OCI-LY1 (cell line): ENCODE measurements around the gene PPP1R2.
A peak's percentile ranks its signal among the peaks of the same experiment; 100 is the strongest.

Experiments
- H2AFZ ChIP-seq: fragments of 200-600 bp; sonication (generic), shearing (Covaris generic); 2 replicates; pipeline ENCODE4 v1.6.0; 2014; ENCODE audit warnings: antibody characterized with exemption, mild to moderate bottlenecking, low read length
- H3F3A ChIP-seq: fragments of 200-600 bp; sonication (generic), shearing (Covaris generic); 2 replicates; pipeline ENCODE4 v1.6.0; 2014; ENCODE audit warnings: mild to moderate bottlenecking, antibody characterized with exemption, low read length, moderate library complexity; ENCODE audit not compliant: insufficient read depth
- H3K27ac ChIP-seq: fragments of 200-600 bp; sonication (generic); 2 replicates; pipeline ENCODE4 v1.5.1; 2014; ENCODE audit warnings: low read length, mixed run types, mild to moderate bottlenecking, low read depth; ENCODE audit not compliant: poor library complexity, severe bottlenecking
- H3K27me3 ChIP-seq: fragments of 200-600 bp; sonication (generic); 2 replicates; pipeline ENCODE4 v1.6.0; 2014; ENCODE audit warnings: antibody characterized with exemption, mild to moderate bottlenecking, low read length, moderate library complexity; ENCODE audit not compliant: insufficient read depth
- H3K36me3 ChIP-seq: fragments of 200-600 bp; sonication (generic); 2 replicates; pipeline ENCODE4 v1.6.1; 2014; ENCODE audit warnings: mild to moderate bottlenecking, antibody characterized with exemption, low read length, moderate library complexity, mixed read lengths; ENCODE audit not compliant: insufficient read depth
- H3K4me1 ChIP-seq: fragments of 200-600 bp; sonication (generic); 2 replicates; pipeline ENCODE4 v1.5.1; 2014; ENCODE audit warnings: mild to moderate bottlenecking, low read length, moderate library complexity; ENCODE audit not compliant: insufficient read depth, severe bottlenecking
- H3K4me2 ChIP-seq: fragments of 200-600 bp; sonication (generic), shearing (Covaris generic); 2 replicates; pipeline ENCODE4 v1.6.1; 2014; ENCODE audit warnings: low read length
- H3K4me3 ChIP-seq: fragments of 200-600 bp; sonication (generic); 2 replicates; pipeline ENCODE4 v1.5.1; 2014; ENCODE audit warnings: low read length, low read depth, mild to moderate bottlenecking, mixed read lengths; ENCODE audit not compliant: poor library complexity, severe bottlenecking
- H3K79me2 ChIP-seq: fragments of 200-600 bp; shearing (Covaris generic); 2 replicates; pipeline ENCODE4 v1.6.1; 2016; ENCODE audit warnings: mixed run types, low read length, mixed read lengths; ENCODE audit not compliant: insufficient read depth
- H3K9ac ChIP-seq: fragments of 200-600 bp; sonication (generic), shearing (Covaris generic); 2 replicates; pipeline ENCODE4 v1.6.1; 2014; ENCODE audit warnings: mild to moderate bottlenecking, low read length, mixed read lengths
- H3K9me2 ChIP-seq: fragments of 200-600 bp; sonication (generic), shearing (Covaris generic); 2 replicates; pipeline ENCODE4 v1.6.1; 2014; ENCODE audit warnings: low read depth, mild to moderate bottlenecking, low read length, mixed read lengths
- H3K9me3 ChIP-seq: fragments of 200-600 bp; shearing (Covaris generic); 2 replicates; pipeline ENCODE4 v1.6.1; 2014; ENCODE audit warnings: low read length, mixed read lengths
- H4K20me1 ChIP-seq: fragments of 200-600 bp; sonication (generic), shearing (Covaris generic); 2 replicates; pipeline ENCODE4 v1.6.0; 2016; ENCODE audit warnings: mild to moderate bottlenecking, low read length; ENCODE audit not compliant: insufficient read depth
- EZH2 ChIP-seq: fragments of 200-600 bp; sonication (generic), shearing (Covaris generic); IDR thresholded peaks from 2 replicates; pipeline ENCODE4 v1.8.0; 2017; ENCODE audit warnings: borderline replicate concordance, mixed run types, mild to moderate bottlenecking, antibody characterized with exemption, low read length, moderate library complexity, mixed read lengths
- TF ChIP-seq, protein P1 (sequence below): fragments of 200-600 bp; sonication (generic), shearing (Covaris generic); IDR thresholded peaks from 2 replicates; pipeline ENCODE4 v1.5.1; 2017; ENCODE audit warnings: mild to moderate bottlenecking, antibody characterized with exemption, low read length, moderate library complexity, mixed read lengths

PPP1R2 gene

GRCh38 chr3:195544230-195544536, 1.1 kb upstream of the PPP1R2 start:
- H3F3A ChIP-seq, result no peaks in the 10 kb centered on the region
- H3K9me3 ChIP-seq, result no peaks in the 10 kb centered on the region
- no peak overlapping the region for H3K4me3 ChIP-seq
- H3K36me3 ChIP-seq, result no peaks in the 10 kb centered on the region
- H3K27ac ChIP-seq, result no peak overlapping the region
- peak overlapping the region; percentile 81; the same call in 1 of the 2 replicates for H3K4me2 ChIP-seq
- peaks cover 38% of the 10 kb centered on the region for H3K4me1 ChIP-seq
- no peaks in the 10 kb centered on the region for H4K20me1 ChIP-seq
- H3K9ac ChIP-seq, result no peak overlapping the region
- peaks cover 8% of the 10 kb centered on the region for H3K27me3 ChIP-seq
- TF ChIP-seq EZH2, result no peak
- TF ChIP-seq, protein P1, sequence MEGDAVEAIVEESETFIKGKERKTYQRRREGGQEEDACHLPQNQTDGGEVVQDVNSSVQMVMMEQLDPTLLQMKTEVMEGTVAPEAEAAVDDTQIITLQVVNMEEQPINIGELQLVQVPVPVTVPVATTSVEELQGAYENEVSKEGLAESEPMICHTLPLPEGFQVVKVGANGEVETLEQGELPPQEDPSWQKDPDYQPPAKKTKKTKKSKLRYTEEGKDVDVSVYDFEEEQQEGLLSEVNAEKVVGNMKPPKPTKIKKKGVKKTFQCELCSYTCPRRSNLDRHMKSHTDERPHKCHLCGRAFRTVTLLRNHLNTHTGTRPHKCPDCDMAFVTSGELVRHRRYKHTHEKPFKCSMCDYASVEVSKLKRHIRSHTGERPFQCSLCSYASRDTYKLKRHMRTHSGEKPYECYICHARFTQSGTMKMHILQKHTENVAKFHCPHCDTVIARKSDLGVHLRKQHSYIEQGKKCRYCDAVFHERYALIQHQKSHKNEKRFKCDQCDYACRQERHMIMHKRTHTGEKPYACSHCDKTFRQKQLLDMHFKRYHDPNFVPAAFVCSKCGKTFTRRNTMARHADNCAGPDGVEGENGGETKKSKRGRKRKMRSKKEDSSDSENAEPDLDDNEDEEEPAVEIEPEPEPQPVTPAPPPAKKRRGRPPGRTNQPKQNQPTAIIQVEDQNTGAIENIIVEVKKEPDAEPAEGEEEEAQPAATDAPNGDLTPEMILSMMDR, result no peak
- H3K9me2 ChIP-seq, result no peaks in the 10 kb centered on the region
- H3K79me2 ChIP-seq, result no peaks in the 10 kb centered on the region; the same call in 1 of the 2 replicates
- H2AFZ ChIP-seq, result no peak overlapping the region

DNA sequence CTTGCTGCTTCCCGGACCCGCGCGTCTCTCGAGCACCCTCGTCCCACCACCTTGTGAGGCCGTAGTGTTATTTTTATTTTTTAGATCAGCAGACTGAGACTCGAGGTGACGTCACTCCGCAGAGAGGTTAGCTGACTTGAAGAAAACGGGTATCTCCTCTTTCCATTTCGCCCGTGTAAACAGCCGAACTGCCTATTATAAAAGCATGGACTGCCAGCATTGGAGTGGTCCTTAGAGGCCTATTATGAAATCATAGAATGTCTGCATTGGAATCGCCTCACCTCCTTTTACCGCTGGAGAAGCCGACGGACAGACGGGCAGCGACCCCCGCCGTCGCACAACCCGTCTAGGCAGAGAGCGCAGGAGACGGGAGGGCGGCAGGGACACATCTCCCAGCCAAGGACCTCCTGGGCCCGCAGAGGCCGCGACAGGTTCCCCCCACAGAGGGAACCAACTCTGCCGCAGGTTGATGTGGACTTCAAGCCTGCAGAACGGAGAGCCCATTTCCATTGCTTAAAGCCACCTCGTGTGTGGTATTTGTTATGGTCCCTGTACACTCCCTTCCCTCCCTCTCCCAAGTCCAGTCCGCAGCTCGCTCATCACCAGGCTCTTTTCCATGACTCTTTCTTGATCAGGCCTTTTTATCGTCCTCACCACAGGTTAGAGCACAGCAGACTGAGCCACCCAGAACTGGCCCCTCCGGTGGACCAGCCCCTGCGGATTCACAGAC, 540 bp upstream of the PPP1R2 start:
- Histone ChIP-seq H3K27ac (no peak overlapping the region), H2AFZ (peak overlapping the region; percentile 46; the same call in 1 of the 2 replicates)
- TF ChIP-seq EZH2, result no peak
- TF ChIP-seq, protein P1, result no peak; the same call in 1 of the 2 replicates

GRCh38 chr3:195542316-195542697, 818 bp downstream of the PPP1R2 start:
- Histone ChIP-seq H3K4me1 (peaks cover 57% of the 10 kb centered on the region), H3K9me3 (no peaks in the 10 kb centered on the region), H3K9ac (peak overlapping the region; percentile 75), H2AFZ (no peak overlapping the region), H3K4me3 (peak overlapping the region; percentile 78), H4K20me1 (no peaks in the 10 kb centered on the region), H3K27me3 (peaks cover 8% of the 10 kb centered on the region), H3F3A (no peaks in the 10 kb centered on the region), H3K27ac (peak overlapping the region; percentile 32), H3K4me2 (peak overlapping the region; percentile 81), H3K9me2 (no peaks in the 10 kb centered on the region), H3K79me2 (no peaks in the 10 kb centered on the region; the same call in 1 of the 2 replicates), H3K36me3 (no peaks in the 10 kb centered on the region)
- TF ChIP-seq, protein P1, result no peak
- TF ChIP-seq EZH2, result no peak

More for the DNA sequence above, 540 bp upstream of the PPP1R2 start:
- peaks cover 8% of the 10 kb centered on the region for H3K27me3 ChIP-seq
- H3K9ac ChIP-seq, result peak overlapping the region; percentile 67
- H3K4me2 ChIP-seq, result peak overlapping the region; percentile 81
- no peaks in the 10 kb centered on the region for H3F3A ChIP-seq
- H3K79me2 ChIP-seq, result no peaks in the 10 kb centered on the region; the same call in 1 of the 2 replicates
- peak overlapping the region; percentile 78 for H3K4me3 ChIP-seq
- H3K9me2 ChIP-seq, result no peaks in the 10 kb centered on the region
- peaks cover 43% of the 10 kb centered on the region for H3K4me1 ChIP-seq
- no peaks in the 10 kb centered on the region for H4K20me1 ChIP-seq
- H3K36me3 ChIP-seq, result no peaks in the 10 kb centered on the region
- no peaks in the 10 kb centered on the region for H3K9me3 ChIP-seq
